GM11168 (cell line): ENCODE measurements around the gene PRF1.
"Not testable (repeated sequence)": the region's sequence is repeated elsewhere in the genome, so short reads cannot be mapped to it uniquely, and the experiment has no call there.

ENCODE experiments used
- in situ Hi-C: fragments of 300-500 bp; cut with MboI; formaldehyde crosslinking; loops from one replicate; pipeline ENCODE4 v1.12.0; 2022; ENCODE audit warnings: low sequenced_read_pairs; ENCODE audit not compliant: unreplicated experiment

Gene PRF1

DNA sequence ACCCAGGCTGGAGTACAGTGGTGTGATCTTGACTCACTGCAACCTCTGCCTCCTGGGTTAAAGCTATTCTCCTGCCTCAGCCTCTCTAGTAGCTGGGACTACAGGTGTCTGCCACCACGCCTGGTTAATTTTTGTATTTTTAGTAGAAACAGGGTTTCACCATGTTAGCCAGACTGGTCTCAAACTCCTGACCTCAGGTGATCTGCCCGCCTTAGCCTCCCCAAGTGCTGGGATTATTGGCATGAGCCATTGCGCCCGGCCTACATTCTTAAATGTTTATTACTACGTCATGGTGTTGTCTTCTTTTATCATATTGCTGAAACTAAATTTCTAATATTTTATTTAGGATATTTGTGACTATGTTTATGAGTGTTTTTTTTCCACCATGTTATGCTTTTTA is 21.4 kb downstream of the PRF1 start:
- in situ Hi-C loops = not testable (repeated sequence)

GRCh38 chr10:70579234-70580002 is 23.1 kb downstream of the PRF1 start:
- in situ Hi-C loops = no loop called here

DNA sequence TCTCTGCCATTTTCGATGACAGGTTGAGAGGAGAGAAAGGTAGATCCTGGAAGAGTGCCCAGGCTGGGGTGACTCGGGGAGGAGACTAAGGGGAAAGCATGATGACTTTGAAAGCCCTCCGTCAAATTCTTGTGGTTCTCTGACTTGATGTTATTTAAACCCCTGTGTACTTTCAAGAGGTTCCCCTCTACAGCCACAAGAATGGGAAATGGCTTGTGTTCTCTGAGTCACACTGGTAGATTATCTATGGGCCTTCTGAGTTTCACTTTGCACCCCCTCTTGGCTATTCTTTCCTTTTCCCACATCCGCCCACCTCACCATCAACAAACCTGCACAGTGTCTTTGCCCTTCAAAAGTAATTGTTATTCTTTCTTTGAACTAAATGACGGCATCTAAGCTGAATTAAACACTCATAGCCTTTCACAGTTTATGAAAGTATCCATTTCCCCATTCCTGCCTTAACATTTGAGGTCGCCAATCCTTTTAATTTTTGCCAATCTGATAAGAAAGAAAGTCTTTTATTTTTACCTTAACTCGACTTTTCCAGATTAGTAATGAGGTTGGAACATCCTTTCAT is 24.1 kb downstream of the PRF1 start:
- in situ Hi-C loops = no loop called here

DNA sequence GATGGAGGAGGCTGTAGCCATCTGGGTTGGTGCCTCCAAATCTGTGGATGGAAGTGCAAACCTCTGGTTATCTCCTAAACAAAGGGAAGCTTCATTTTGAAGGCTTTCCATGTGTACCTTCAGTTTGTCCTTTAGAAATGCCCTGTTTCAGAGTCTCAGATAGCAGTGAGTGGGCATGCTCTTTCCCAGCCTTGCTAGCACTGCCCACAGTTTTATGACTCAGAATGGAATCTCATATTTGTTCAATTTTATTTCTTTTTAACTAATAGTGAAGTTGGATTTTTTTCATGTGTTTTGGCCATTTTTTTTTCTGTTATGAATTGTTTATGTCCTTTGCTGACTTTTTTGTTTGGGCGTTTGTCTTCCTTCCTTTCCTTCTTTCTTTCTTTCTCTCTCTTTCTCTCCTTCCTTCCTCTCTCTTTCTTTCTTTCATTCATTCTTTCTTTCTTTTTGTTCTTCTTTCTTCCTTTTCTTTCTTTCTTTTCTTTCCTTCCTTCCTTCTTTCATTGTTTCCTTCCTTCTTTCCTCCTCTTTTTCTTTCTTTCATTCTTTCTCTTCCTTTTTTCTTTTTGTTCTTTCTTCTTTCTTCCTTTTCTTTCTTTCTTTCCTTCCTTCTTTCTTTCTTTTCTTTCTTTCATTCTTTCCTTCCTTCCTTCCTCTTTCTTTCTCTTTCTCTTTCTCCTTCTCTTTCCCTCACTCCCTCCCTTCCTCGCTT is 25.6 kb downstream of the PRF1 start:
- in situ Hi-C loops = no loop called here

DNA sequence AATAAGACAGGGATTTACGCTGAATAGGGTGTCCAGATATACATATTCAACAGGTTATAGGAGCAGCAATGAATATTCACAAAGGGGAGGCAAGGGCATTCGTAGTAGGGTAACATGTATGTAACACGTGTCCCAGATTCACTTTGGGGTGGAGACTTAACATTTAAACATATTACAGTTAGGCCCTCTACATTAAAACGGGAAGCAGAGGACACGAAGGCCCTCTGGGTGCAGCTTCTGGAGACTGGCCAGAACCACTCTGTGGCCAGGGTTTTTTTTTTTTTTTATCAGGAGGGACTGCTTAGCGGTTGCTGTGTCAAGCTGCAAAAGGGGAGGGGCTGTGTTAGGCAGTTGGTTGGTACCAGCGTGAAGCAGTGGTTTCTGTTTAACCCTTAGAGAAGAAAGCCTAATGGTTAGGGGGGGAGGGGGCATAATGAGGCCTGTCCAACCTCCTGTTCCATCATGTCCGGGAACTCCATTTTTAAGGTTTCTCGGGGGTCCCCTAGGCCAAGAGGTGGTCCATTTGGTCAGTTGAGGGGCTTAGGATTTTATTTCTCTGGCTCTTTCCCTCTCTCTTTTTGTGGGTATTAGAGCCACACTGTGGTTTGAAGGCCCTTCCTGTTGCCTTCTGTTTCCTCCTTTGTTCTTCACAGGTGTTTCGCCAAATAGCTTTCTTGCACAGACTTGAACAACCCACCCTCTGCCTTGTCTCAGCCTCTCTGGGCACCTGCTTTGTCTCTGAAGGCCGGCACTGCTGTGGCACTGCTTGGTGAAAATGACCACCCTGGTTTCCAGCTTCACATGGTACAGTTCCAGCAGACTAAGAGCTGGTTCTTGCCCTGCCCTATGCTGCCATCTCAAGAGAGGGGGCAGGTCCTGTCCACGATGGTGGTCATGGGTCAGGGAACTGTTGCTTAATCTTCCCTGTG is 26.4 kb downstream of the PRF1 start:
- in situ Hi-C loops = no loop called here

- in situ Hi-C loops = no loop called here
These were observed 27.1 kb downstream of the PRF1 start for GRCh38 chr10:70575486-70575873.

GRCh38 chr10:70573599-70574506 is 28.7 kb downstream of the PRF1 start:
- in situ Hi-C loops = no loop called here

GRCh38 chr10:70571636-70572439 is 30.7 kb downstream of the PRF1 start:
- in situ Hi-C loops = no loop called here

DNA sequence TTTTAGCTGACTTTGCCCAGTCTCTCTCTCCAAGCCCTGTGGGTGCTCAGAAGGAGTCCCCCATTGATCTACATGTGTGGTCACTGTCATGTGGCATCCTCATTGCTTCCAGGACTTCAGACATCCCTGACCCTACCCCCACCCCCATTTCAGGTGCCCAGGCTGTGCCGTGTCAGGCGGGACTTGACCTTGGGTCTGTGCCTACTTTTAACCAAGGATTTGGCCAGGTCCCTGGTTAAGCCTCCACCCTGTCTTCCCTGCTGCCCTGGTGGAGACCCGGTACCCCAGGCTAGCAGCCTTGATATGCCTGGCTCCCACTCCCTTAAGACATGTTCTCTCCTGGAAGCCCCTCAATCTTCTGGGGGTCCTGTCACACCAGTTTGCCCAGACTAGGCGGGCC is 31.3 kb downstream of the PRF1 start:
- in situ Hi-C loops = no loop called here

GRCh38 chr10:70568781-70569495 is 33.6 kb downstream of the PRF1 start:
- in situ Hi-C loops = no loop called here

DNA sequence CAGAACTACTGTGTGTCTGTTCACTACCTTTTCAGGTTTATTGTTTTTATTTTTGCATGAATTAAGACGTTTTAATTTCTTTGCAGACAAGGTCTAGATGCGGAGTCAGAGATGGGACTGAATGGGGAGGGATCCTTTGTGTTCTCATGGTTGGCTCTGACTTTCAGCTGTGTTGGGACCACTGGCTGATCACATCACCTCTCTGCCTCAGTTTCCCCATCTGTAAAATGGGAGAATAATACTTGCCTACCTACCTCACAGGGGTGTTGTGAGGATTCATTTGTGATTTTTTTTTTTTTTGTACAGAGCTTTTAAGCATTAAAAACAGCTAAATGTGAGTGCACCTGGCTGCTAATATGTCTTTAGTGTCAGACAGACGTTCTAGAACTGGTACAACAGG is 34.4 kb downstream of the PRF1 start:
- in situ Hi-C loops = no loop called here

DNA sequence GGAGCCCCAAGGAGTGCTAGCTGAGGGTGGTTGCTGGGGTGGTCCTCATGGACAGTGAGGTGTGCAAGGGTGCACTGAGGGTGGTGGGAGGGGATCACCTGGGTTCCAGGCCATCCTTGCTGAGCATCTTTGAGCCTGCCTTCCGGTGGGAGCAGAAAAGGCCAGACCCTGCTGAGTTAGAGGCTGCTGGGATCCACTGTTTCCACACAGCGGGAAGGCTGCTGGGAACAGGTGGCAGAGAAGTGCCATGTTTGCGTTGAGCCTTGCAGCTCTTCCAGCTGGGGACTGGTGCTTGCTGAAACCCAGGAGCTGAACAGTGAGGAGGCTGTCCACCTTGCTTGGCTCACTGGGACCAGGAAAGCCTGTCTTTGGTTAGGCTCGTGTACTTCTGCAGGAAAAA is 34.9 kb downstream of the PRF1 start:
- in situ Hi-C loops = no loop called here

DNA sequence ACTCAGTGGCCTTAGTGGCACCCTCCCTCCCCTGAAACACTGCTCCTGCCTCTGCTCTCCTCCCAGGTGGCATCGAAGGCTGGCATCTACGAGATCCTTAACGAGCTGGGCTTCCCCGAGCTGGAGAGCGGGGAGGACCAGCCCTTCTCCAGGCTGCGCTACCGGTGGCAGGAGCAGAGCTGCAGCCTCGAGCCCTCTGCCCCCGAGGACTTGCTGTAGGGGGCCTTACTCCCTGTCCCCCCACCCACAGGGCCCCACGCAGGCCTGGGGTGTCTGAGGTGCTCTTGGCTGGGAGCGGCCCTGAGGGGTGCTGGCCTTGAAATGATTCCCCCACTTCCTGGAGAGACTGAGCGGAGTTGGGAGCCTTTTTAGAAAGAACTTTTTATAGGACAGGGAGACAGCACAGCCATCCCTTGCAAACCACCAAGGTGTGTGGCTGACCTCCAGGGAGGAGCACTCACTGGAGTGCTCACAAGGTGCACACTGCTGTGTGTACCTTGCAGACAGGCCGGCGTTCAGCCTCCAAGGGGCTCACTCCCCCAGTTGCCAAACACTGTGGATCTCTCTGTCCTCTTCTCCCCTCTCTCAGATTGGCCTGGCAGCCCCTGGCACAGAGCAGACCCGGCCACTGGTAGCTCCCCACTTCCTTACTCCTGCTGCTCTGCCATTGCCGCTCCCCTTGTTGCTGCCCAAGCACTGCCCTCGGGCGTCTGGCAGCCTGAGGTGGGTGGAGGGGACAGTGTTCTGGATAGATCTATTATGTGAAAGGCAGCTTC is 35.8 kb downstream of the PRF1 start:
- in situ Hi-C loops = no loop called here

DNA sequence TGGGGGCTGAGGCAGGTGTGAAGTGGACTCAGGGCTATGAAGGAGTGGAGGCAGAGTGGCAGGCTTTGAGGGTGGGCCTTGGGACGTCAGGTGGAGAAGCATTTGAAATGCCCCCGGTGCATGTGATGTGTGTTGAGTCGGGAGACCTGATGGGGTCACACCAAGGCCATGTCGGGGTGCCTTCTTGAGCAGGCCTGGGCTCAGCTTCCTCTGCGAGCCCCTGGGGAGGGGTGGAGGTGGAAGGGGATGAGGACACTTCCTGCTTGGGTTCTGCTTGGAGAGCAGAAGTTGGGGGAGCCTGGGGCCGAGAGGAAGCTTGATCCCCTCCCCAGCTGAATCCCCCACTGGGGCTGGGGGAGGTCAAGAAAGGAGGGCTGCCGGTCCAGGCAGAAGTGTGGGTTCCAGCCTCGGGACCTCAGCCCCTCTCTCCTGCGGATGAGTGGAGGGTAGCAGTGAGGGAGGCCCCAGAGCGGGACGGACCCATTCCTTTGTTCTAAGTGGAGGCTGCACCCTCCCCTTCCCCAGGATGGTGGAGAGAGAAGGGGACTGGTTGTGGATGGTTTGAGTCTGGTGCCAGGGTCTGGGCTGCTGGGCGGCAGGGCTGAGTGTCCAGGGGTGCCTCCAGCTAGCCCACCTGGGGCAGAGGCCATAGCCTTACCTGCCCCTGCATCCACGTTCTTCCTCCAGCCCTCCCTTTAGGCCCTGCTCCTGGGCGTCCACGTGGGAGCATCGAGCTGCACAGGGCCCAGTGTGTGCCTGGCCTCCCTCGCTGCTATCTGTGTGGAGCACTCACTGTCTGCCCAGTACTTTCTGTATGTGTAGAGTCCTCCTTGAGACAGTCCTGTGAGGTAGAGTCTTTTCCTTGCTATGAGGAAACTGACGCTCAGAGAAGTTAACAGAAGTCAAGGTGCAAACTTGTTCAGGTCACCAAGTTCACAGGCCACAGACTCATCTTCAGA is 36.7 kb downstream of the PRF1 start:
- in situ Hi-C loops = no loop called here

GRCh38 chr10:70564901-70565351 is 37.6 kb downstream of the PRF1 start:
- in situ Hi-C loops = no loop called here

DNA sequence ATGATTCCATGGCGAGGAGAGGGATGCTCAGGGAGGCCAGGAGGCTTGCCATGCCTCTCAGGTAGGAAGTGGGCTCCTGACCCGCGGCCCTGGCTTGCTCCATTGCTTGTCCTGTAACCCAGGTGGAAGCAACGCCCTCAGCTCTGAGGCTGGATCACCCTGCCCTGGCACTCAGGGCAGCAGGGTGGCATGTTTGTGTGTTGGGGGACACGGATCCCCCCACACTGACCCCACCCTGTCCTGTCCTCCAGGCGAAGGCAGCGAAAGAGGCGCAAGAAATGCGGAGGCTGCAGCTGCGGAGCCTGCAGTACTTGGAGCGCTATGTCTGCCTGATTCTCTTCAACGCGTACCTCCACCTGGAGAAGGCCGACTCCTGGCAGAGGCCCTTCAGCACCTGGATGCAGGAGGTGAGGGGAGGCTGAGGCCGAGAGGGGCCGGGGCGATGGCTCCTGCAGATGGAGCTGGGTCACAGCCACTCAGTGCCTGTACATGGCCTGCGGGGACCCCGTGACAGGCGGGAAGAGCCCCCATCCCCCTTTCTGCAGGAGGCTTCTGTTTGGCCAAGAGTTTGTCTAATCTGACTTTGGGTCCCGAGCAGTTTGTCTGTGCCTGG is 38.3 kb downstream of the PRF1 start:
- in situ Hi-C loops = no loop called here
